HK-2 (cell line): Measurements from ENCODE around the gene CRYZL1.
"Not testable (repeated sequence)": the region's sequence is repeated elsewhere in the genome, so short reads cannot be mapped to it uniquely, and the experiment has no call there.

Source experiments
- DNase-seq: peaks from one replicate; pipeline ENCODE4 v3.0.0-alpha.2; 2018; ENCODE audit not compliant: unreplicated experiment

The CRYZL1 gene

DNA sequence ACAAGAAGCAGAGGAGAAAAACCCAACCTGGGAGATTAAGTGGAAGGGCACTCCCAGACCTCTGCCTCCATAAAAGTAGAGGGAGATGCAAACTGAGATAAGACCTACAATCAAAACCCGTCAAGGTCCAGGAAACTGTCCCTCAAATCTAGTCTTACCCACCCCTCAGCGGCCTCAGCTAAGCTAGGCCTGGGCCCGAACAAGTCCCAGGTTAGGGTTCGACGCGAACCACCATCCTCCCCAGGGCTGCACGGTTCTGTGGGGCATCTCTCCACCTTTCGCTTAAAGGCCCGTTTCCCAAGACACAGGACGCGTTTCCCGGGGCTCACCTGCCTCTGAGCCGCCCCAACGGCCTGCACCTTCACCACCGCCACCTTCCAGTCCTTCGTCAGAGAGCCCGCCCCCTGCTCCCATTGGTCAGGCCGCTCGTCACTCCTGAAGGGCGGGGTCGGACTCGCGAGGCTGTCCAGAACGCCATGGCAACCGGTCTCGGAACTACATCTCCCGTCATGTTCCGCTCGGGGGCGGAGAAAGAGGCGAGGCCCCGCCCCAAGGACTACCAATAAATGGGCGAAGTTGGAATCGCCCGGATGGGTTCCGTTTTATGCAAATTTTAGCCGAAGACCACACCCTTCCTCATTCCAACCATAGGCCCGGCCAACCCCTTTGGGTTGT lies at the start of gene CRYZL1:
Gene CRYZL1 (minus strand): TSS at position 390 of the 675 bp plus-strand sequence. CDS start 10,190 bp downstream, outside the sequence.
- DNase-seq, result peak; percentile 96

DNA sequence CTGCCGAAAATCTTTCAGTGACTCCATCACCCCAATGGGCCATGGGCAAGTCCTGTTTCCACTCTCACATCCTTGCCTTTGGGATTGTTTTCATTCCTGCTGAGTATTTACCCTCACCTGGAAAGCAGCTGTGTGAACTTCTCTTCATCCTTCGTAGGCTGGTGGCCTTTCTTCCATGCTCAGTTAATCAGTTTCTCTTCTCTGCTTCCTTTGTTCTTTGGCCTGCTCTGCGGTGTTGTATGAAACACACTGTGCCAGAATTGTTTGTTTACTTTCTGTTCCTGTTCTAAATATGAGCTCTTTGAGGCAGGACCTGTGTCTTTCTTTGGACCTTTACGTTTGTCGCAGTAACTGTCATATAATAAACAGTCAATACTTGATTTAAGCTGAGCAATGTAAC lies 49.3 kb upstream of the CRYZL1 start:
- no peak for DNase-seq

GRCh38 chr21:33688353-33688752 lies 46.8 kb upstream of the CRYZL1 start:
- no peak for DNase-seq

DNA sequence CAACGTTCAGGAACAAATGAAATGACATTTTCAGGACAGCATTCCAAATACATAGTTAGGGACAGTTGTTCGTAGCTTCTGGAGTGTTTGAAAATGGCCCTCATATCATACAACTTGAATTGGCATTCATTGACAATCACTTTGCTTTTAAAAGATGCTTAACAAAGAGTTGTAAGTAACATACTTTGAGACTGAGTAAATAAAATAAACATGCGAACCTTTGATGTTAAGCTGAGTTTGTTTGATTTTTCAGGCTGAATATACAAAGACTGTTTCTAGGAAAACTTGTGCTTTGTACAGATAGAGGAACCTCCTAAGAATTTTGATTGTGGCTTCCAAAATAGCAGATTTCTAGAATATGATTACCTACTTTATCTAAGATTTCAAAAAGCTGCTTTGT lies 46.1 kb upstream of the CRYZL1 start:
- DNase-seq, result no peak

- DNase-seq, result no peak
Measured at GRCh38 chr21:33686386-33686785, 44.8 kb upstream of the CRYZL1 start.

GRCh38 chr21:33685613-33686197 lies 44.2 kb upstream of the CRYZL1 start:
- DNase-seq, result no peak

GRCh38 chr21:33684923-33685560 lies 43.5 kb upstream of the CRYZL1 start:
- no peak for DNase-seq

DNA sequence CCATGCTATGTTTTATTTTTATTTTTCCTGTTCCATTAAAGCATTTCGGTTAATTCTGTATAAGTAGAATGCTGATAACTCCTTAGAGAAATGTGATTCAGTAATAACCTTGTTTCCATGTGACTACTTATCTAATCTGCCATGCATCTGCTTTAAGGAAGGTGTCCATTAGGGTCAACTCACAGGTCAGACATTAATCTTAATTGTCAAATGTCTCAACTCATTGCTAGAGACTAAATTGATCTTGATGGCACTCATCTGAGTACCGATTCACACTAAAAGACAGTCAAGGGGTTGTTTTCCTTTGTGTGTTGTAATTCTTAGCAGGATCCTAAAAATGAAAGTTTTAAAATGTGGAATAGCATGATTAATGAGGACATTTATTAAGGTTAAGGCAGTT lies 42.5 kb upstream of the CRYZL1 start:
- DNase-seq, result no peak

- peak; percentile 30 for DNase-seq
Measured at GRCh38 chr21:33682992-33683627, 41.6 kb upstream of the CRYZL1 start.

GRCh38 chr21:33680870-33681269 lies 39.3 kb upstream of the CRYZL1 start:
- DNase-seq, result no peak

- no peak for DNase-seq
Measured at GRCh38 chr21:33677450-33677849, 35.9 kb upstream of the CRYZL1 start.

DNA sequence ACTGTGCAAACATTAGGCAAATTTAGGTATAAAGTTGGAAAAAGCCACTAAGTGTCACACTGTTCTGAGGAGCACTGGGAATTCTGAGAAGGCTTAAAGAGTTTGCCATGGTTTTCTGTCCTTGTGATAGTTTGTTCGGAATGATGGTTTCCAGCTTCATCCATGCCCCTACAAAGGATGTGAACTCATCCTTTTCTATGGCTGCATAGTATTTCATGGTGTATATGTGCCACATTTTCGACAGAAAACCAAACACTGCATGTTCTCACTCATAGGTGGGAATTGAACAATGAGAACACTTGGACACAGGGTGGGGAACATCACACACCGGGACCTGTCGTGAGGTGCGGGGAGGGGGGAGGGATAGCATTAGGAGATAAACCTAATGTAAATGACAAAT lies 35.1 kb upstream of the CRYZL1 start:
- not testable (repeated sequence) for DNase-seq

DNA sequence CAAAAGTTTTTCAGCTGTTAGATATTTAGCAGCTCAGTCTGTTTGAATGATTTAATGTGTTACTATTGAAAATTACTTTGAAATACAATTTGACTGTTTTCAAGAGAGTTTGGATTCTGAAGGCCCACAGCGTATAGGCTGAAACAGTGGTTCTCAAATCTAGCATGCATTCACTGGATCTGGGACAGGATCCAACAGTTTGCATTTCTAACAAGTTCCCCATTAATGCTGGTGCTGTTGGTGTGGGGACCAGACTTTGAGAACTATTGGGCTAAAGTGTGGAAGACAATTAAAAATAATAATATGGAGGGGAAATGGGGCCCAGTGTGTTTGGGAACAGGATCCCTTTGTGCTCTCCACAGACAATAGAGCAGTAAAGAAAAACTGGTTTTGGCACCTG lies 32.7 kb upstream of the CRYZL1 start:
- no peak for DNase-seq

DNA sequence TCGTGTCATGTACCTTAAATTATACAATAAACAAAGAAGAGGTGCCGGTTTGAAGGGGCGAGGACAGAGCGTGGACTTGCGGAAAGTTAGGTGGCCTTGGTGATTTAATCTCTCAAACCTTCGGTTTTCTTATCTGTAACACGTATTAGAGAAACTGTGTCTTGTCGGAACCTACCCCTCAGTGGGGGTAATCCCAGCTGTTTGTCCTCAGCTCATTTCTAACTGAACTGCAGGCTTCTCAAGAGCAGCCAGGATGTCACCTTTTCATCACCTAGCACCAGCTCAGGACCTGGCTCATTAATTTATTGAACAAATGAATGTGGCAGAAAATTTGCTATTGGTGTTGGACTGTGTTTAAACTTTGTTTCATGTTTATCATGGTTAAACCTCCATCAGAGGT lies 31.9 kb upstream of the CRYZL1 start:
- no peak for DNase-seq

- no peak for DNase-seq
Measured at GRCh38 chr21:33670076-33670978, 28.8 kb upstream of the CRYZL1 start.

DNA sequence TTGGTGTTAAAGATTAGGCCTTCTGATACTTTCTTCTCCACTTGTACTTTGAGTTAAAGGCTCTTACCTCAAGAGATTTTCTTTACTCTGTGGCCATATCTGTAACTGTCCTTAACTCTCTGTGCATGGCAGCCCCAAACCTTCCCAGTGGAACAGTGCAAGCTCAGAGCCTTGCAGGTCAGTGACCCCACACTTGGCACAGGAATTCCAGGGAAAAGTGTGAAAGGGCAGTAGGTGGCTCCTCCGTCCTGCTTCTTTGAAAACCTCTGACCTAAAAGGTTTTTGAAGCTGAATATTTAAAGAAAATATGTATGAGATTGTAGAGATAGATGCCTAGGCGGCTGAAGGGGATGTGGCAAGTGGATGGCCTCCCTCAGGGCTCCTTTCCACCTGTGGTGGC lies 27.1 kb upstream of the CRYZL1 start:
- no peak for DNase-seq

DNA sequence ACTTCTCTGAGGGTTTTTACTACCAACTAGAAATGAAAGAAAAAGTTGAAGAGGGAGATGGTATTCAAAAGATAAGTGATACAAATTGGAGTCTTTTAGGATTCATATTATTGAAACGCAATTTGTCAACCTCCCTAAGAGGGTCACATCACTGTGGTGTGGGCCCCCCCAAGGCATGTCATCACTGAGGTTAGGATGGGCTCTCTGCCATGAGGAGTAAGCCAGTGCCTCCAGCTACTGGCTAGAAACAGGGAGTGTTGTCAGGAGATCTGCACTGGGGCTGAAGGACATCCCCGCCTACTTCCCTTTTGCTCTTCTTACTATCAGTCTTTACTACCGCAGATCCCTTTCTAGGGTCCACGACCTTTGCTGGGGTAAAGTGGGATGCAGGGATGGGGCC lies 26.6 kb upstream of the CRYZL1 start:
- DNase-seq, result no peak

- DNase-seq, result no peak
Measured at GRCh38 chr21:33667636-33668035, 26.1 kb upstream of the CRYZL1 start.

- no peak for DNase-seq
Measured at GRCh38 chr21:33666153-33666552, 24.6 kb upstream of the CRYZL1 start.

DNA sequence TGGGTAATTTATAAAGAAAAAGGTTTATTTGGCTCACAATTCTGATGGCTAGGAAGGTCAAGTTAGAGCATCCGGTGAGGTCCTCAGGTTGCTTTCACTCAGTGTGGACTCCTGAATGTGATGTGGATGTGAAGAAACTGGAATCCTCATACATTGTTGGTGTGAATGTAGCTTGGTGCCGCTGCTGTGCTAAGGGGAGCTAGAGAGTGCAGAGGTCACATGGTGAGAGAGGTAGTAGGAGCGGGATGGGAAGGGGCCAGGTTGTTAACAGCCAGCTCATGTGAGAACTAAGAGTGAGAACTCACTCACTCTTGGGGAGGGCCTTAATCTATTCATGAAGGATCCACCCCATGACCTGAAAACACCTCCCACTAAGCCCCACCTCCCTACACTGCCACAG lies 22.6 kb upstream of the CRYZL1 start:
- DNase-seq, result no peak

GRCh38 chr21:33663241-33663640 lies 21.7 kb upstream of the CRYZL1 start:
- no peak for DNase-seq

DNA sequence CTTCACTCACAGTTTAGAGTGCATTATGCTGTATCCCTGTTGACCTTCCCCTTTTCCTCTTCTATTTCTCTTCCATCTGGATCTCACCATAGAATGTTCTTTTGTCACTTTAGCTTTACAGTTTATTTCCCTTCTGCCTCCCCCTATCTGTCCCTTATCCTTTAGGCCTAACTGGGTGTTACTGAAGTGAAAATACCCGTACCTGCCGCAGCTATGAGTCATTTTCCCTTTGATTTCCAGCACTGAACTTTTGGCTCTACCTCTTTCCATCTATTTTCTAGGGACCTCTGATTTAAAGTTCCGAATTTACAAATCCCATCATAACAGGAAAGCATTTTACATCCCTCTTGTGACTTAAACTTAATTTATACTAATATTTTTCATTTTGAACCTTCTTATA lies 20.5 kb upstream of the CRYZL1 start:
- DNase-seq, result no peak
